GM12873 (cell line): ENCODE data around the gene MAGEA10.

Experiments
- CTCF ChIP-seq: IDR thresholded peaks from 2 replicates; pipeline ENCODE4 v1.5.1; 2012; ENCODE audit warnings: low read depth, mild to moderate bottlenecking, moderate library complexity, low read length, control low read depth; ENCODE audit not compliant: insufficient read depth; ENCODE audit errors: missing control alignments

MAGEA10 gene

DNA sequence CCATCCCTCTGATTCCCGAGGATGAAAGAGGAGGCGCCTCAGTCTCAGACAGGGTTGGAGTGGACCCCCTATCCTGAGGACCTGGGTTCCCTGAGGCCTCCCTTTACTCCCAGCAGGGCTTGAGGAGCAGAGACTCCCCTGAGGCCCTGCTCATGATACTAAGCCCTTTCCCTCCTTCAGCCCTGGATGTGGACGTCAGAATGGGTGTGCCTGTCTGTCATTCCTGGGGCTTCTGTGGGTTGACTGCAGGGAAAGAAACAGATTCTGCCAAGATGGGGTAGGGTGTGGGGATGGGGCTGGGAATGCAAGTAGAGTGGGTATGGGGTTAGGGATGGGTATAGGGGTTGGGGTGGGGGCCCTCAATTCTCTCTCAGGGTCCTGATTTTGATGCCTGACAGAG is 21.1 kb downstream of the MAGEA10 start:
- TF ChIP-seq CTCF: no peak

DNA sequence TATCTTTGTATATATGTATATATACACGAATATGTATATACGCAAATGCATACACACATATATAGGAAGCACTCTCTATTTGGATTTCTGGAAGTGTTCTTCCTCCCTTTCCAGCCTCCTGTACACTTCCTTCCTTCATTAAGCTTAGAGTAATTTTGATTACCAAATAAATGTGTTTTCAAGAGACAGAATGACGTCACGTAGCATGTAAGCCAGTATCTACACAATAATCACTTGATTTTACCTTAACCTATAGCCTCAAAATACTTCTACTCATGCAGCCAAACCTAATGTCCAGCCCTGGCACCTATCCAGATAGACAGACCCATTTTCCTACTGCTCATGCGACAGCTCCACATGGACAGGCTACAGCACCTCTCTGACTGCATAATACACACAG is 29.9 kb downstream of the MAGEA10 start:
- TF ChIP-seq CTCF: no peak

DNA sequence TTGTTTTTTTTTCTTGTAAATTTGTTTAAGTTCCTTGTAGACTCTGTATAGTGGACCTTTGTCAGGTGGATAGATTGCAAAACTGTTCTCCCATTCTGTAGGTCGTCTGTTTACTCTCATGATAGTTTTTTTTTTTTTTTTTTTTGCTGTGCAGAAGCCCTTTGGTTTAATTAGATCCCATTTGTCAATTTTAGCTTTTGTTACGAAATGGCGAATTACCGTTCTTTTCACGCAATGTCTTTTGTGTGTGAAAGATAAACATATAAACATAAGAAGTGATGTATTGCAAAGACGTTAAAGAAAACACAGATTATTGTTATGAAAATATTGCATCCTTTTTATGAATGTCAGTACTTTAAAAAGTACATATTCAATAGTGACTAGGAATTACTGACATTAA is 34.5 kb downstream of the MAGEA10 start:
- no peak for TF ChIP-seq CTCF

DNA sequence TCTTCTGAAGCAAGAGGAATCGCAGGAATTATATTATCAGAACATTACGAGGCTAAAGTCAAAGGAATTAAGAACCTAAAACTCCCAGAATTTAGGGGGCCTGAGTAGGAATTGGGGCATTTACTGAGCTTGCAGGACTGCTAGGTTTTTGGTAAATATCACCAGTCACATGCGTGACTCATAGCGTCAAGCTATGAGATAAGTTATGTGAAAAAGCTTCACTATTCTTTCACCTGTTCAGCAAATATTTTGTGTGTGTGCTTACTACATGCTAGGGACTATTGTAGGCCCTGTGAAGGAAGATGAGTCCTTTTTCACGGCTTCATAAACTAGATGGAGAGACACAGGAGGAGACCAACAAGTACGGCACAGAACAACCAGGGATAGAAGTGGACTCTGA is 52.2 kb downstream of the MAGEA10 start:
- no peak for TF ChIP-seq CTCF
